Psoas muscle (tissue), 8 donors: Measurements from ENCODE around the gene SLC27A1. TPM values are rescaled to one million over a fixed set of nuclear protein-coding genes. Genes with fewer than 3 reads are reported as not detected.

Source experiments
- ATAC-seq, 4 donors: fragments of 200-7000 bp; cut with Tn5 transposase; one replicate each; pipeline ENCODE4 v1.9.1; 2020; ENCODE audit warnings: moderate library complexity in 3 of 4, mild to moderate bottlenecking in 2 of 4
- DNase-seq, 2 donors: peaks; one replicate each; pipeline ENCODE4 v3.0.0-alpha.2; 2020
- H3K27ac ChIP-seq: fragments of 200-600 bp; one replicate; pipeline ENCODE4 v1.8.0; 2022
- H3K27me3 ChIP-seq, 3 donors: fragments of 200-600 bp in 1 of 3; one replicate each; pipeline versions ENCODE4 v1.6.1 to v1.8.0; 2013 to 2022; ENCODE audit warnings: low read length in 2 of 3, mild to moderate bottlenecking in 2 of 3, moderate library complexity in 1 of 3; ENCODE audit not compliant: insufficient read depth in 3 of 3
- H3K36me3 ChIP-seq, 2 donors: fragments of 200-600 bp in 1 of 2; one replicate each; pipeline versions ENCODE4 v1.6.1 to v1.8.0; 2013 to 2022; ENCODE audit warnings: low read depth in 1 of 2, mild to moderate bottlenecking in 1 of 2, moderate library complexity in 1 of 2; ENCODE audit not compliant: insufficient read depth in 1 of 2
- H3K4me1 ChIP-seq: fragments of 200-600 bp; one replicate; pipeline ENCODE4 v1.8.0; 2022
- H3K4me3 ChIP-seq: fragments of 200-600 bp; one replicate; pipeline ENCODE4 v1.8.0; 2022; ENCODE audit warnings: mild to moderate bottlenecking
- H3K9me3 ChIP-seq: fragments of 200-600 bp; one replicate; pipeline ENCODE4 v1.8.0; 2022
- CTCF ChIP-seq: fragments of 200-600 bp; IDR thresholded peaks from one replicate; pipeline ENCODE4 v1.8.0; 2022; ENCODE audit warnings: antibody characterized with exemption
- WGBS, 3 donors: extraction: QIAGEN DNeasy Blood & Tissue Kit; methylation state at CpG; one replicate each; pipeline versions ENCODE4 v1.1.6 to v1.1.7; 2013; 5-methylcytosine and 5-hydroxymethylcytosine counted together
- intact Hi-C, 2 donors: fragments of 100-400 bp; cut with DNase I; formaldehyde crosslinking; loops; one replicate each; pipeline versions ENCODE4 v1.11.0 to v1.14.2; 2022
- polyA plus RNA-seq, 3 donors: library from polyadenylated mRNA; stranded (reverse); fragments of 200-250 nt; gene quantifications; one replicate each; pipeline ENCODE4 v1.2.3, GENCODE V29; 2013
- total RNA-seq, 4 donors: library from RNA; stranded (reverse); fragmentation: NEBNext Ultra II Directional in 2 of 4; extraction: Animal tissue kit (Norgen Biotek cat#: 25700) in 2 of 4; gene quantifications; one replicate each; pipeline versions ENCODE4 v1.2.1 to v1.2.4, GENCODE V29; 2021 to 2023
- donor health status: healthy with polysubstance abuse.
- donor health status: DM: no; HTN: no; CAD: no; lungs with moderate emphysema.
- donor health status: Bipolar disorder and iron deficiency.
- donor health status: healthy.
- donor health status: DM: yes; HTN: yes; CAD: no.
- donor health status: DM: no; HTN: no; CAD: no.
- donor health status: DM: no; HTN: no; CAD: no.
- donor health status: DM: yes; HTN: yes; CAD: no.

The SLC27A1 gene
- total and polyA plus RNA-seq, 7 donors, result 11.8 to 40.1 (median 25.5) TPM

- H3K27ac ChIP-seq, result no peak overlapping the region
- H3K9me3 ChIP-seq, result no peaks in the 10 kb centered on the region
- ATAC-seq (no peak), DNase-seq (no peak)
- intact Hi-C loops, result no loop called here
- 68 to 78% (median 74%) methylated on average over 8 of the region's 8 CpGs for WGBS, 3 donors
- H3K36me3 ChIP-seq, result no peaks in the 10 kb centered on the region
- peaks cover 0 to 10% (median 2%) of the 10 kb centered on the region in 3 donors for H3K27me3 ChIP-seq
- H3K4me1 ChIP-seq, result no peaks in the 10 kb centered on the region
- H3K4me3 ChIP-seq, result no peak overlapping the region
- no peak for TF ChIP-seq CTCF
These were observed 59.2 kb downstream of the SLC27A1 start for GRCh38 chr19:17529239-17530158.

DNA sequence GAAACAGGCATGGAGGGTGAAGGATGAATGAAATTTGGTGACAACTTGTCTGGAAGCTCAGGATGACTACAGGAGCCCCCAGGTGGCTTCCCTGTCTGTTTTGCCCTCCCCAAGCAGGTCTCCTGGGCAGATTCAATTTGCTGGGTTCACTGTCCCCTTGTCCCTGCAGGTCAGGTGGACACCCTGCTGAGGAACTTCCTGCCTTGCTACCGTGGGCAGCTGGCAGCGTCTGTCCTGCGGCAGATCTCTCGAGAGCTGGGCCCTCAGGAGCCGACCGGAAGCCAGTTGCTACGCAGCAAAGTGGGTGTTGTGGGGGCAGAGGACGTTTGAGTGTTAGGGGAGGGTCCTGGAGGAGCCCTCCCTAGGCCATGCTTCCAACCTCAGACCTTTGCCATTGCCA, 60.3 kb downstream of the SLC27A1 start:
- intact Hi-C loops, result no loop called here
- Histone ChIP-seq H3K27me3 (peaks cover 0 to 18% (median 2%) of the 10 kb centered on the region in 3 donors), H3K36me3 (no peaks in the 10 kb centered on the region), H3K27ac (no peak overlapping the region), H3K4me1 (no peaks in the 10 kb centered on the region), H3K4me3 (no peak overlapping the region), H3K9me3 (no peaks in the 10 kb centered on the region)
- DNase-seq (no peak), ATAC-seq (no peak)
- TF ChIP-seq CTCF, result no peak
- WGBS, 3 donors, result 11 to 14% (median 13%) methylated on average over 8 of the region's 8 CpGs

- Histone ChIP-seq H3K4me1 (no peaks in the 10 kb centered on the region), H3K4me3 (no peak overlapping the region), H3K36me3 (no peaks in the 10 kb centered on the region), H3K27ac (no peak overlapping the region), H3K27me3 (peaks cover 0 to 33% (median 2%) of the 10 kb centered on the region in 3 donors), H3K9me3 (no peaks in the 10 kb centered on the region)
- TF ChIP-seq CTCF, result no peak
- ATAC-seq, result no peak
- 75 to 83% (median 78%) methylated on average over 16 of the region's 16 CpGs for WGBS, 3 donors
- intact Hi-C loops, result no loop called here
- DNase-seq, result no peak
These were observed 61.8 kb downstream of the SLC27A1 start for GRCh38 chr19:17532116-17532515.

GRCh38 chr19:17532557-17532956, 62.2 kb downstream of the SLC27A1 start:
- 61 to 65% (median 64%) methylated on average over 7 of the region's 7 CpGs for WGBS, 3 donors
- intact Hi-C loops, result no loop called here

More at GRCh38 chr19:17532557-17532956, 62.2 kb downstream of the SLC27A1 start:
- Histone ChIP-seq H3K4me1 (no peaks in the 10 kb centered on the region), H3K4me3 (no peak overlapping the region), H3K9me3 (no peaks in the 10 kb centered on the region), H3K27ac (no peak overlapping the region), H3K27me3 (peaks cover 0 to 36% (median 4%) of the 10 kb centered on the region in 3 donors), H3K36me3 (no peaks in the 10 kb centered on the region)
- no peak for TF ChIP-seq CTCF
- ATAC-seq (no peak), DNase-seq (no peak)
